Activated CD4-positive, alpha-beta T cell treated with anti-CD3 and anti-CD28 coated beads, Interleukin-2, amount 10 ng/mL, durations not matched to agents 24 days and 14 days (primary cell): ENCODE measurements around the gene TRPV5. TPM values are rescaled to one million over a fixed set of nuclear protein-coding genes. Genes with fewer than 3 reads are reported as not detected.
"Not testable (repeated sequence)": the region's sequence is repeated elsewhere in the genome, so short reads cannot be mapped to it uniquely, and the experiment has no call there.

ENCODE experiments used
- DNase-seq: peaks from one replicate; pipeline ENCODE4 v3.0.0; 2022
- H3K27ac Mint-ChIP-seq: one replicate; pipeline ENCODE4 v1.8.0; 2022; ENCODE audit warnings: mild to moderate bottlenecking, mixed read lengths
- H3K27me3 Mint-ChIP-seq: one replicate; pipeline ENCODE4 v1.8.0; 2022; ENCODE audit warnings: mixed read lengths
- H3K36me3 Mint-ChIP-seq: one replicate; pipeline ENCODE4 v1.8.0; 2022; ENCODE audit warnings: low read depth, mild to moderate bottlenecking, mixed read lengths
- H3K4me1 Mint-ChIP-seq: one replicate; pipeline ENCODE4 v1.8.0; 2021; ENCODE audit warnings: mixed read lengths
- H3K4me3 Mint-ChIP-seq: one replicate; pipeline ENCODE4 v1.8.0; 2022; ENCODE audit warnings: mild to moderate bottlenecking, moderate library complexity, mixed read lengths
- H3K9me3 Mint-ChIP-seq: one replicate; pipeline ENCODE4 v1.8.0; 2021; ENCODE audit warnings: mixed read lengths
- intact Hi-C: fragments of 100-400 bp; cut with micrococcal nuclease; formaldehyde crosslinking; loops from one replicate; pipeline ENCODE4 v1.15.1; 2023
- total RNA-seq: library from RNA; stranded (reverse); gene quantifications from 2 replicates; pipeline ENCODE4 v1.2.3, GENCODE V29; 2022

TRPV5 gene
- total RNA-seq = not detected in 2 replicates

- no peak within 1 kb of the TSS for H3K4me3 Mint-ChIP-seq
- H3K36me3 Mint-ChIP-seq = no peaks in the 10 kb centered on the region
- intact Hi-C loops = no loop called here
- no peaks in the 10 kb centered on the region for H3K9me3 Mint-ChIP-seq
- DNase-seq = no peak
- no peaks in the 10 kb centered on the region for H3K4me1 Mint-ChIP-seq
- no peaks in the 10 kb centered on the region for H3K27me3 Mint-ChIP-seq
- no peak within 1 kb of the TSS for H3K27ac Mint-ChIP-seq
Observed at GRCh38 chr7:142933624-142934023, at the start of gene TRPV5. TRPV5 (minus strand) TSS chr7:142933746; CDS start chr7:142933459, 287 bp downstream.

GRCh38 chr7:142978402-142978801 is 44.9 kb upstream of the TRPV5 start:
- H3K4me3 Mint-ChIP-seq, H3K27ac Mint-ChIP-seq, H3K36me3 Mint-ChIP-seq, H3K4me1 Mint-ChIP-seq, DNase-seq, H3K9me3 Mint-ChIP-seq, intact Hi-C loops: not testable (repeated sequence)
- H3K27me3 Mint-ChIP-seq = peaks cover 32% of the 10 kb centered on the region

GRCh38 chr7:142974626-142975025 is 41.1 kb upstream of the TRPV5 start:
- no peaks in the 10 kb centered on the region for H3K36me3 Mint-ChIP-seq
- intact Hi-C loops = no loop called here
- peaks cover 24% of the 10 kb centered on the region for H3K27me3 Mint-ChIP-seq
- no peaks in the 10 kb centered on the region for H3K4me1 Mint-ChIP-seq
- no peak for DNase-seq
- H3K27ac Mint-ChIP-seq = no peak overlapping the region
- no peak overlapping the region for H3K4me3 Mint-ChIP-seq
- H3K9me3 Mint-ChIP-seq = peaks cover 3% of the 10 kb centered on the region

GRCh38 chr7:142969183-142969582 is 35.6 kb upstream of the TRPV5 start:
- Mint-ChIP-seq H3K27ac (no peak overlapping the region), H3K9me3 (no peaks in the 10 kb centered on the region), H3K36me3 (no peaks in the 10 kb centered on the region), H3K4me1 (no peaks in the 10 kb centered on the region), H3K4me3 (no peak overlapping the region), H3K27me3 (peaks cover 22% of the 10 kb centered on the region)
- DNase-seq = no peak
- intact Hi-C loops = no loop called here

GRCh38 chr7:142968229-142968628 is 34.7 kb upstream of the TRPV5 start:
- H3K9me3 Mint-ChIP-seq = no peaks in the 10 kb centered on the region
- no peaks in the 10 kb centered on the region for H3K4me1 Mint-ChIP-seq
- H3K4me3 Mint-ChIP-seq = no peak overlapping the region
- H3K36me3 Mint-ChIP-seq = no peaks in the 10 kb centered on the region
- no peak overlapping the region for H3K27ac Mint-ChIP-seq
- DNase-seq = no peak
- H3K27me3 Mint-ChIP-seq = peaks cover 22% of the 10 kb centered on the region
- intact Hi-C loops = no loop called here

- H3K4me1 Mint-ChIP-seq = no peaks in the 10 kb centered on the region
- no peaks in the 10 kb centered on the region for H3K36me3 Mint-ChIP-seq
- no peak overlapping the region for H3K4me3 Mint-ChIP-seq
- H3K9me3 Mint-ChIP-seq = no peaks in the 10 kb centered on the region
- intact Hi-C loops = no loop called here
- no peak for DNase-seq
- H3K27ac Mint-ChIP-seq = no peak overlapping the region
- peaks cover 19% of the 10 kb centered on the region for H3K27me3 Mint-ChIP-seq
Observed at GRCh38 chr7:142964502-142965246, 31.1 kb upstream of the TRPV5 start.

- no peak overlapping the region for H3K27ac Mint-ChIP-seq
- peaks cover 23% of the 10 kb centered on the region for H3K27me3 Mint-ChIP-seq
- no peaks in the 10 kb centered on the region for H3K4me1 Mint-ChIP-seq
- intact Hi-C loops = no loop called here
- no peaks in the 10 kb centered on the region for H3K36me3 Mint-ChIP-seq
- no peak for DNase-seq
- no peaks in the 10 kb centered on the region for H3K9me3 Mint-ChIP-seq
- H3K4me3 Mint-ChIP-seq = no peak overlapping the region
Observed at GRCh38 chr7:142963993-142964392, 30.4 kb upstream of the TRPV5 start.

GRCh38 chr7:142962991-142963390 is 29.4 kb upstream of the TRPV5 start:
- no peak overlapping the region for H3K4me3 Mint-ChIP-seq
- no peak overlapping the region for H3K27ac Mint-ChIP-seq
- H3K27me3 Mint-ChIP-seq = peaks cover 21% of the 10 kb centered on the region
- no peak for DNase-seq
- intact Hi-C loops = no loop called here
- H3K4me1 Mint-ChIP-seq = no peaks in the 10 kb centered on the region
- no peaks in the 10 kb centered on the region for H3K36me3 Mint-ChIP-seq
- no peaks in the 10 kb centered on the region for H3K9me3 Mint-ChIP-seq

GRCh38 chr7:142961973-142962926 is 28.7 kb upstream of the TRPV5 start, which contains the start of gene KEL:
KEL (minus strand) TSS chr7:142962363; CDS start chr7:142962206, 157 bp downstream.
- H3K27me3 Mint-ChIP-seq = peaks cover 21% of the 10 kb centered on the region
- DNase-seq = no peak
- no peaks in the 10 kb centered on the region for H3K4me1 Mint-ChIP-seq
- H3K9me3 Mint-ChIP-seq = no peaks in the 10 kb centered on the region
- no peak within 1 kb of the TSS for H3K27ac Mint-ChIP-seq
- intact Hi-C loops = no loop called here
- H3K4me3 Mint-ChIP-seq = no peak within 1 kb of the TSS
- no peaks in the 10 kb centered on the region for H3K36me3 Mint-ChIP-seq

GRCh38 chr7:142961595-142961972 is 28.0 kb upstream of the TRPV5 start:
- Mint-ChIP-seq H3K27me3 (peaks cover 21% of the 10 kb centered on the region), H3K4me1 (no peaks in the 10 kb centered on the region), H3K36me3 (no peaks in the 10 kb centered on the region), H3K27ac (no peak overlapping the region), H3K4me3 (no peak overlapping the region), H3K9me3 (no peaks in the 10 kb centered on the region)
- DNase-seq = no peak
- intact Hi-C loops = no loop called here

GRCh38 chr7:142960955-142961512 is 27.5 kb upstream of the TRPV5 start:
- Mint-ChIP-seq H3K4me1 (no peaks in the 10 kb centered on the region), H3K4me3 (no peak overlapping the region), H3K36me3 (no peaks in the 10 kb centered on the region), H3K9me3 (peaks cover 2% of the 10 kb centered on the region), H3K27me3 (peaks cover 24% of the 10 kb centered on the region), H3K27ac (no peak overlapping the region)
- peak; percentile 62 for DNase-seq
- intact Hi-C loops = no loop called here

- peaks cover 8% of the 10 kb centered on the region for H3K9me3 Mint-ChIP-seq
- DNase-seq = no peak
- no peaks in the 10 kb centered on the region for H3K4me1 Mint-ChIP-seq
- H3K27ac Mint-ChIP-seq = no peak overlapping the region
- peaks cover 26% of the 10 kb centered on the region for H3K27me3 Mint-ChIP-seq
- no peak overlapping the region for H3K4me3 Mint-ChIP-seq
- intact Hi-C loops = no loop called here
- no peaks in the 10 kb centered on the region for H3K36me3 Mint-ChIP-seq
Observed at GRCh38 chr7:142959202-142959601, 25.7 kb upstream of the TRPV5 start.

- no peak for DNase-seq
- Mint-ChIP-seq H3K27ac (no peak overlapping the region), H3K4me1 (no peaks in the 10 kb centered on the region), H3K9me3 (peaks cover 8% of the 10 kb centered on the region), H3K36me3 (no peaks in the 10 kb centered on the region), H3K27me3 (peaks cover 24% of the 10 kb centered on the region), H3K4me3 (no peak overlapping the region)
- intact Hi-C loops = no loop called here
Observed at GRCh38 chr7:142957723-142958122, 24.2 kb upstream of the TRPV5 start.
